SU-DHL-6 (cell line): Measurements from ENCODE around the gene DTNBP1.

ENCODE experiments used
- EZH2phosphoT487 ChIP-seq: fragments of 200-600 bp; sonication (generic), shearing (Covaris generic); conservative IDR thresholded peaks from 2 replicates; pipeline ENCODE4 v1.6.1; 2018; ENCODE audit warnings: mild to moderate bottlenecking, antibody characterized with exemption, low read length, moderate library complexity, mixed read lengths
- TF ChIP-seq, protein P1 (sequence below): fragments of 200-600 bp; sonication (generic); IDR thresholded peaks from one replicate; pipeline ENCODE4 v1.5.1; 2017; ENCODE audit warnings: antibody characterized with exemption, mild to moderate bottlenecking, low read length, moderate library complexity; ENCODE audit not compliant: insufficient read depth, poor library complexity, severe bottlenecking

DNA sequence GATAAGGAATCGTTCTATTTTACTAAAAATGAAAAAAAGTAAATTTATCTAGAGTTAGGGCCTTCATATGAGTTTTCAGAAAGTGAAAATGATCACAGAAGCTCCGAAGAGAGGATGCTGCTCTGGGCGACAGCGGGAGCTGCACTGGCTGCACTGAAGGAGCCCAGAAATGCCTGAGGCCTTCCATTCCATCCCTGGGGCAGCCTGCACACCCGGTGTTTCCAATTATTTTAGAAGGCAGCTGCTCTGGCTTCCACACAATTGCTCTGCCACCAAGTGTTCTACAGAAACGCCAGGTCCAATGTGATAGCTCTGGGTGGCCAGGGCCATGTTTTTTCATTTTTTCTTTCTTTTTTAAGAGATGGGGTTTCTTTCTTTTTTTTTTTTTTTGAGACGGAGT, 3.6 kb downstream of the DTNBP1 start:
- TF ChIP-seq, protein P1, sequence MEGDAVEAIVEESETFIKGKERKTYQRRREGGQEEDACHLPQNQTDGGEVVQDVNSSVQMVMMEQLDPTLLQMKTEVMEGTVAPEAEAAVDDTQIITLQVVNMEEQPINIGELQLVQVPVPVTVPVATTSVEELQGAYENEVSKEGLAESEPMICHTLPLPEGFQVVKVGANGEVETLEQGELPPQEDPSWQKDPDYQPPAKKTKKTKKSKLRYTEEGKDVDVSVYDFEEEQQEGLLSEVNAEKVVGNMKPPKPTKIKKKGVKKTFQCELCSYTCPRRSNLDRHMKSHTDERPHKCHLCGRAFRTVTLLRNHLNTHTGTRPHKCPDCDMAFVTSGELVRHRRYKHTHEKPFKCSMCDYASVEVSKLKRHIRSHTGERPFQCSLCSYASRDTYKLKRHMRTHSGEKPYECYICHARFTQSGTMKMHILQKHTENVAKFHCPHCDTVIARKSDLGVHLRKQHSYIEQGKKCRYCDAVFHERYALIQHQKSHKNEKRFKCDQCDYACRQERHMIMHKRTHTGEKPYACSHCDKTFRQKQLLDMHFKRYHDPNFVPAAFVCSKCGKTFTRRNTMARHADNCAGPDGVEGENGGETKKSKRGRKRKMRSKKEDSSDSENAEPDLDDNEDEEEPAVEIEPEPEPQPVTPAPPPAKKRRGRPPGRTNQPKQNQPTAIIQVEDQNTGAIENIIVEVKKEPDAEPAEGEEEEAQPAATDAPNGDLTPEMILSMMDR, result no peak
- TF ChIP-seq EZH2phosphoT487, result no peak
